ENCODE measurements around the gene RAB42. TPM values are rescaled to one million over a fixed set of nuclear protein-coding genes. Genes with fewer than 3 reads are reported as not detected.
A peak's percentile ranks its signal among the peaks of the same experiment; 100 is the strongest.
"Not testable (repeated sequence)": the region's sequence is repeated elsewhere in the genome, so short reads cannot be mapped to it uniquely, and the experiment has no call there.

The RAB42 gene
- total RNA-seq, 4 donors from 2014 or later, result 1.8 to 6.6 (median 4.6) TPM

- no peaks in the 10 kb centered on the region for H3K9me3 ChIP-seq
- peaks cover 0 to 14% (median 3%) of the 10 kb centered on the region in 4 donors for H3K4me1 ChIP-seq
- H3K27ac ChIP-seq, result peak overlapping the region in 2 of 4 donors; percentile 12 to 25
- DNase-seq, result no peak
- TF ChIP-seq CTCF (IDR thresholded peaks at IDR 0.05), result no peak
- no peak for TF ChIP-seq POLR2A (IDR thresholded peaks at IDR 0.05)
- peaks cover 0 to 48% (median 0%) of the 10 kb centered on the region in 3 donors for H3K36me3 ChIP-seq
- H3K27me3 ChIP-seq, result no peaks in the 10 kb centered on the region
- peak overlapping the region in 2 of 4 donors; percentile 77 to 86 for H3K4me3 ChIP-seq
Observed at GRCh38 chr1:28579401-28579800, 12.7 kb upstream of the RAB42 start.

GRCh38 chr1:28580722-28581530, 11.1 kb upstream of the RAB42 start:
- DNase-seq, result peak; percentile 44 to 79 (median 75)
- peaks cover 0 to 39% (median 0%) of the 10 kb centered on the region in 3 donors for H3K36me3 ChIP-seq
- peak overlapping the region; percentile 84 to 87 (median 86) for H3K27ac ChIP-seq
- peak; percentile 46 to 50 for TF ChIP-seq POLR2A (IDR thresholded peaks at IDR 0.05)
- no peak for TF ChIP-seq CTCF (IDR thresholded peaks at IDR 0.05)
- H3K4me1 ChIP-seq, result peaks cover 0 to 14% (median 3%) of the 10 kb centered on the region in 4 donors
- H3K9me3 ChIP-seq, result no peaks in the 10 kb centered on the region
- no peaks in the 10 kb centered on the region for H3K27me3 ChIP-seq
- peak overlapping the region; percentile 64 to 86 (median 78) for H3K4me3 ChIP-seq

- peaks cover 0 to 37% (median 0%) of the 10 kb centered on the region in 3 donors for H3K36me3 ChIP-seq
- peak overlapping the region; percentile 84 to 87 (median 86) for H3K27ac ChIP-seq
- DNase-seq, result peak; percentile 96 to 98 (median 97)
- no peaks in the 10 kb centered on the region for H3K27me3 ChIP-seq
- H3K9me3 ChIP-seq, result no peaks in the 10 kb centered on the region
- peak in 4 of 6 experiments; percentile 22 to 41 (median 30) for TF ChIP-seq CTCF (IDR thresholded peaks at IDR 0.05)
- peak; percentile 94 to 97 for TF ChIP-seq POLR2A (IDR thresholded peaks at IDR 0.05)
- peaks cover 0 to 14% (median 3%) of the 10 kb centered on the region in 4 donors for H3K4me1 ChIP-seq
- peak overlapping the region; percentile 64 to 86 (median 78) for H3K4me3 ChIP-seq
Observed at GRCh38 chr1:28581531-28582247, 10.4 kb upstream of the RAB42 start.

- no peaks in the 10 kb centered on the region for H3K27me3 ChIP-seq
- H3K27ac ChIP-seq, result peak overlapping the region; percentile 84 to 87 (median 86)
- no peaks in the 10 kb centered on the region for H3K9me3 ChIP-seq
- peak overlapping the region; percentile 64 to 86 (median 78) for H3K4me3 ChIP-seq
- peaks cover 0 to 32% (median 0%) of the 10 kb centered on the region in 3 donors for H3K36me3 ChIP-seq
- TF ChIP-seq CTCF (IDR thresholded peaks at IDR 0.05) (no peak), POLR2A (IDR thresholded peaks at IDR 0.05) (no peak)
- peaks cover 0 to 14% (median 3%) of the 10 kb centered on the region in 4 donors for H3K4me1 ChIP-seq
- DNase-seq, result no peak
Observed at GRCh38 chr1:28582248-28582615, 9.8 kb upstream of the RAB42 start.

GRCh38 chr1:28586585-28587391, 5.3 kb upstream of the RAB42 start:
- not testable (repeated sequence) for H3K4me3 ChIP-seq, DNase-seq

More at GRCh38 chr1:28586585-28587391, 5.3 kb upstream of the RAB42 start:
- H3K27ac ChIP-seq, H3K36me3 ChIP-seq, H3K27me3 ChIP-seq, H3K9me3 ChIP-seq: not testable (repeated sequence)
- H3K4me1 ChIP-seq, result peaks cover 0 to 11% (median 0%) of the 10 kb centered on the region in 4 donors
